Measurements from ENCODE around the gene MSH3.
"Not testable (repeated sequence)": the region's sequence is repeated elsewhere in the genome, so short reads cannot be mapped to it uniquely, and the experiment has no call there.

Gene MSH3

DNA sequence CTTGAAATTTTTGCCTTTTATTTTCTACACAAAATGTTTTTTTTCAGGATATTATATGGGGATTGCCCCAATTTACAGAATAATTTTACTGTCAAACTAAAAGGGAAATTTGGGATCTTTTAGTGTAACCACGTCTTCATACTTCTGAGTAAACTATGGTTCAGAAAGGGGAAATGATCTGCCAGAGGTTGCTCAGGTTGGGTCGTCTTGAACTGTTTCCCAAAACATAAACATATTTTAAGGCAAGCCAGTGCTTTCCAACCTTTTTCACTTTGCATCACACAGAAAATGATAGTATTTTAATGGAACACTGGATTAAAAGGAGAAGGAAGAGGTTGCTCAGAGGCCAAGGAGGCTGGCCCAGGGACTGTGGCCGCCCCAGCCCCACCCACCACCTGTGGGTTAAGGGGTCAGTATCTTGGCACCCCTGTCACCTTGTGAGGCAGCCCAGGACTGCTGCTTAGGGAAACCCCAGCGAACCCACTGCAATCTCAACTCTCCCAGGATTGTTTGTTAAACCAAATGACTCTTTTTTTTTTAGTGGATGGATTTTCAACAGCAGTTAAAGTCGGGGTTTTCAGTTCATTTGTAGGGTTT is 143.1 kb downstream of the MSH3 start:
- DNase-seq (ENCODE audit: low spot score), result no peak

DNA sequence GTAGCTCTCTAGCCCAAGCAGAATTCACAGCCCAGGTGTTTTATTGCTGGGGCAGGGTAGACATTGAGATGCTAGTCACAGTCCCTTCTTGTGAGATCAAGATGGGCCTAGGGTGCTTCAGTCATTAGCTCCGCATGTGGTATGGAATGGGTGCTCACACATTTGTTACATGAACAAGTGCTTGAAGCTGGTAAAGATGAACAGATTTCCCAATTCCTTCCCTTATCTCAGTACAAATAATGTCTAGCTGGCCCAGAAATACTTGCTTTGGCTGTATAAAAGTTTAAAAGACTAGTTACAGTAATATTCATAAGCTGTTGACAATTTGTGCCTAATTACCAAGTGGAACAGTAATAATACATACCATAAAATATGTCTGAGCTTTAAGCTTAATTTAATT is 143.7 kb downstream of the MSH3 start:
- DNase-seq (ENCODE audit: low spot score), result no peak

DNA sequence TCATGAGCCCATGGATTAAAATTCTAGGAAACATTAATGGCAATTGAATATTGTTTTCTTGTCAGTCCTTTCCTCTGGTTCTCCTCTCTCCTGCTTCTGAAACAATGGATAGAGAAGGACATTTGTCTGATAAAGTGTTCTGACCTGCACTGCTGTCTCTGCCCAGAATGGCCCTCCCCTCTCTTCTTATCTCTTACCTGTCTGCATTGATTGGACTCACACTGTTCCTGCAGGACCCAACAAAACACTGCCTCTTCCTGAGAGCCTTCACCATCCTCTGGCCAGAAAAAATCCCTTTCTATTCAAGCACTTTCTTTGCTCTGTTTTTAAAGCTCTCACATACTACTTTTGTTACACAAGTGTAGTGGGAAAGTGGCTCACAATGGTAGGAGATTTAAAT is 144.2 kb downstream of the MSH3 start:
- no peak for DNase-seq (ENCODE audit: low spot score)

DNA sequence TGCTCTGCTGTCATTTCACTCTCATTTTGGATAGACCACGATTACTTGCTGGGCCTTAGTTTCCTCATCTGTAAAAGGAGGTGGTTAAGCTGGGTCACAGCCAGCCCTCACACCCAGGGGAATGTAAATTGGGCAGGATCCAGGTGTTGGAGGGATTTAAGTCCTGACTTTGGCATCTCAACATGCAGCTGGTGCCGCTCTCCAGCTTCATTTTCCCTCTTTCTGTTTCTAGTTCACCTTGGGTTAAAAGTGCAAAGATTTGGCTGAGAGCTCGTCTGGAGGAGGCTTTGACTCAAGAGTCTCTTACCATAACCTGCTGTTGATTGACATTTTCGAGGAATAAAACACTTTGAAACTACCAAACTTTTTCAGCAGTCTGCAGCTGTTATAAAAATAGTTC is 144.6 kb downstream of the MSH3 start:
- no peak for DNase-seq (ENCODE audit: low spot score)

DNA sequence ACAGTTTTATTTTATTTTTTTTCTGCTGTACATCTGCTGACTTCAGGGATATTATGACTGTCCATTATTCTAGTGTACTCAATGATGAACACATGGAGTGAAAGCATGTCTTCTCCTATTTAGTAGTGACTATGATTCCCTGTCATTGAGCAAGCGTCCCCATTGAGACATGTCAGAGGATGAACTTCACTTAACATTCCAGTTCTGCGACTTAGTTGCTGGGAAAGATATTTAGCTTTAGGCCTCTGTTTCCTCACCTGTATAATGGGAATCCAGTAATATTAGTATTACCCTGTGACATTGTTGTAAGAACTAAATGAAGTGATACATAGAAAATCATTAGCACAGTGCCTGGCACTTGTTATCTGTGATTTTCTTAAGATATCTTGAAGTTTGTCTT is 145.1 kb downstream of the MSH3 start:
- no peak for DNase-seq (ENCODE audit: low spot score)

DNA sequence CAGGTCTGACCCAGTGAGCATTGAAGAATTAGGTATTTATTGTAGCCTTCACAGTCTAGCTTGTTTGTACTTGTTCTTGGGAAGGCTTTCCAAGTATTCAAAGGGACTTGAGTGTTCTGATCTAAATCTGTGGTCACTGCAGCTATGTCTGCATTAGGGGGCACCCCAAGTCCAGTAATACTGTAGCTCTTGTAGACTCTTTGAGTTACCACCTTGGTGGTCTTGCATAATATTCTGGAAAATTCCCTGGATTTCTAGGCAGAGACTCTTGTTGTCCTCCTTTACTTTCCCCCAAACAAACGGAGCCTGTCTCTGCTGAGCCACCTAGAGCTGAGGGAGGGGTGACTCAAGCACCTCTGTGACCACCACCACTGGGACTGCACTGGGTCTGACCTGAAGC is 149.9 kb downstream of the MSH3 start:
- no peak for DNase-seq (ENCODE audit: low spot score)

DNA sequence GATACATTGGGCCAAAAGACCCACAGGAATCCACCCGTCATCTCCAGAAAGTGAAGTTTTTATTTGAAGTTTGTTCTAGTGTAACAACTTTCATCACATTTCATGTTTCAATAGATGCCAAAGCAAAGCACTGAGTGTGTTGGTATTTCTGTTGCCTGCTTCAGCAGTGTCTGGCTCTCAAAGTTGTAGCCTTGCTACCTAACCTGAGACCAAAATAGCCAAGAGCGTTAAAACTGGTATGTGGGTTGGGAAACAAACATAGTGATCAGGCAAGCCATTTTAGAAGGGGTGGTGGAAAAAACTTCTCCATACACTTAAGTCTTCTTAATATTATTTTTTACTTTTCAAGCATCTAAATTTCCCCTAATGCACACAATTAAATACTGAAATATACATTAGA is 150.6 kb downstream of the MSH3 start:
- no peak for DNase-seq (ENCODE audit: low spot score)

DNA sequence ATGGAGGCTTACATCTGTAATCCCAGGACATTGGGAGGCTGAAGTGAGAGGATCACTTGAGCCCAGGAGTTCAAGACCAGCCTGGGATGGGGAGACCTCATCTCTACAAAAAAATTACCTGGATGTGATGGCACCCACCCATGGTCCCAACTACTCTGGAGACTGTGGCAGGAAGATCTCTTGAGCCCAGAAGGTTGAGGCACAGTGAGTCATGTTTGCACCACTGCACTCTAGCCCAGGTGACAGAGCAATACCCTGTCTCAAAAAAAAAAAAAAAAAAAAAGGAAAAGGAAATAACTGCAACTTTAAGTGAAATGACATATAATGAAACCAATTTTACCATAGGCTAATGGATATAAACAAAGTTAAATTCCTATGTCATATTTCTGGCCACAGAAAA is 152.5 kb downstream of the MSH3 start:
- DNase-seq (ENCODE audit: low spot score), result no peak

DNA sequence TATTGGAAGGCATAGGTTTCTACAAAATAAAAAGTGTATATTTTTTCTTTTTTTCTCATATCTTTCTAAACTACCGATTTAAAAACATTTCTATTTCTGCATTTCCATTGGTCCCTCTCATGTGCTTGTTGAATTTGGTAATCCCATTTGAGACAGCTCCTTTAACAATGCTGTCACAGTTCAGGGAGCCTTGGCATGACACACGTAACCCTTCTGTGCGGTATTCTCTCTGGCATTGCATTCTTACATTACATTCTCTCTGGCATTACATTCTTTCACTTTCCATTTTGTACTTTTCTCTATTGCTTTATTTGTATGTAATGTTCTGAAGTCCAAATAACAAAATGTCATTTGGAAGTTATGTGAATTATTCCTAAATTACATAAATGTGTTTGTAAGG is 155.0 kb downstream of the MSH3 start:
- no peak for DNase-seq (ENCODE audit: low spot score)

DNA sequence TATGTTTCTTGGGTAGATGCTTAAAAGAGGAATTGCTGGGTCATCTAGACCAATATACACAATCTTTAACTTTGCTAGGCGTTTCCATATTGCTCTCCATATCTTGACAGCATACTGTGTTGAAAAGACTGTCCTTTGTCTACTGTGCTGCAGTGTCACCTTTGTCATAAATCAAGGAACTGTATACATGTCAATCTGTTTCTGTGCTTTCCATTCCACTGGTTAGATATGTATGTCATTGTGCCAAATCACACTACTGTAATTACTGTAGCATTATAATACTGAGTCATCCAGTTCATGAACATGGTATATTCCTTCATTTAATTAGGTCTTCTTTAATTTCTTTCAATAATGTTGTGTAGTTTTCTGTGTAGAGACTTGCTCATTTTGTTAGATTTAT is 156.0 kb downstream of the MSH3 start:
- no peak for DNase-seq (ENCODE audit: low spot score)

DNA sequence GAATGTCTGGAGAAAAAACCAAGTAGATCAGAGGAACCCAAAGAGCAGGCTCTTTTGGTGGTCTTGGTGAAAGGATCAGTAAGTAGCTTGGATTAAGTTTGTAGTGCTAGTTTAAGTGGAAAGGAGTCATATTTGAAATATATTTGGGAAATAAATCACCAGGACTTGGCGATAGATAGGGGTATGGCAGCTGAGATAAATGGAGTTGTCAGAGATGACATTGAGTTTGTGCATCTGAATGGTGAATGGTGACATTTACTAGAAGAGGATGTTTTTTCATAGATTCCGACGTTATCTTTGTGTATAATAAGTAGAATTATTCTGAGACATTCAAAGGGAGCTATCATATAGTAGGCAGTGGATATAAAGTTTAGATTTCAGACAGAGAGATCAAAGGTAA is 162.1 kb downstream of the MSH3 start:
- no peak for DNase-seq (ENCODE audit: low spot score)

DNA sequence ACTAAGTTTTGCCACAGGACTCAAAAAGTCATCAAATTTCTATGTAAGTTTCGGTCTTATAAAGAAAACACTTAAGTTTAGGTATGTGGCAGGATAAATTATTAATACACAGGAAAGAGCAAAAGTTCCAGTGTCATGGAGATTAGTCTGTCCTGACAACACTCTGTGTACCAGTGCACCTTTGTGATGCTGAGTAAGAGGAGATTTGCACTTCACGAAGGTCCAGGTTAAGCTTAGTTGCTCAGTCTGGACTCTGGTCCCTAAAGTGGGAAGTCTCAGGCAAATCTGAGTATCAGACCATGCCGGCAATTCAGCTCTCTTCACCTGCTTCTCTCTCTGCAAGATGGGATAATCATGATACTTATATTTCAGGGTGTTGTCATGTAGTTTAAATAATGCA is 166.2 kb downstream of the MSH3 start:
- no peak for DNase-seq (ENCODE audit: low spot score)

DNA sequence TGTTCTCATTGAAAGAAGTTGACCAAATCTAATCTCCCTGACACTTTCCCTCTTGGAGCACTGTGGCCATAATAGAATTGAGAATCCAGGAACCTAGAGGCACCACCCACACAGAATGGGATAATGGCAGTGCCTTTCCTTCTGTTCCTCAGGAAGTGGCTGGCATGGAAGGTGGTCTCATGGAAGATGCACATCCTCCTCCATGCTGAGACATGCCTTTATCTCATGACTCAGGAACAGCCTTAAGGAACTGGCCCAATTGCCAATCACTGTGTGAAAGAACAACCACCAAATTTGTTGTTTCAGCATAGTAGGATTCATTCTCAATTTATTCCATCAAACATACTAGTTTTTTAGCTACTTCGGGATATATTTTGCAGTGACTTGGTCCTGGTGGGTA is 168.2 kb downstream of the MSH3 start:
- DNase-seq (ENCODE audit: low spot score), result no peak

DNA sequence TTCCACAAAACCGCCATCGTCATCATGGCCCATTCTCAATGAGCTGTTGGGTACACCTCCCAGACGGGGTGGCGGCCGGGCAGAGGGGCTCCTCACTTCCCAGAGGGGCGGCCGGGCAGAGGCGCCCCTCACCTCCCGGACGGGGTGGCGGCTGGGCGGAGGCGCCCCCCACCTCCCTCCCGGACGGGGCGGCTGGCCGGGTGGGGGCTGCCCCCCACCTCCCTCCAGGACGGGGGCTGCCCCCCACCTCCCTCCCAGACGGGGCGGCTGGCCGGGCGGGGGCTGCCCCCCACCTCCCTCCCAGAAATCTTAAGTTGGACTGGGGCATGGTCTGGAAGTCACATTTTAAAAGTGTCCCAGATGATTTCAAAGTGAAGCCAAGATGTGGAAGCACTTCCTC is 169.7 kb downstream of the MSH3 start:
- DNase-seq (ENCODE audit: low spot score), result not testable (repeated sequence)

DNA sequence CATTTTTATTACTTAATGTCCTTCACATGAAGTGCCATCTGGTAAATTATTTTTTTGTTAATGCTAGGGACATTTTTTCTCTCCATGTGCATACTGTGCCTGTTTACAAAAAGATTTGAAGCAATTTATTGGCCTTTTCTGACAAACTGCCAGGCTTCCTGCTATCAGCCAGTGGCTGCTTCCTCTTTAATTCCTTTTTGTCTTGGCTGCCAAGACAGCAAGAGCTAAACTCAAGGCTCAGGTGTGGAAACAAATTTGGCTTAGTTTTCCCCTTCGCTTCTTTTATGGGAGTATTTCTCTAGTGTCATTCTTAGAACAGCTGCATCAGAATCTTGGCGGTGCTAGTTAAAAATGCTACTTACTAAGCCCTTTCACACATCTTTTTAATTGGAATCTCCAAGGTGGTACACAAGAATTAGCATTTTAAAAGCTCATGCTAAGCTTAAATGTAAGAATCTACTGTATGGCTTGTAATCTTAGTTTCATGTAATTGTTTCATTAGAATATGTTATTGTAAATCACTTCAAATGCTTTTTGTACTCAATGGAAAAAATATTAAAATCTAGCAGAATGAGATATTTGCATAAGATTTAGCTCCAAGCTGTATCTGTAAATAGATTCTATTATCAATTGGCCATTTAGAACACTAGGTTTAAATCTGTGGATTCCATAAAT is 171.5 kb downstream of the MSH3 start:
- no peak for DNase-seq (ENCODE audit: low spot score)

DNA sequence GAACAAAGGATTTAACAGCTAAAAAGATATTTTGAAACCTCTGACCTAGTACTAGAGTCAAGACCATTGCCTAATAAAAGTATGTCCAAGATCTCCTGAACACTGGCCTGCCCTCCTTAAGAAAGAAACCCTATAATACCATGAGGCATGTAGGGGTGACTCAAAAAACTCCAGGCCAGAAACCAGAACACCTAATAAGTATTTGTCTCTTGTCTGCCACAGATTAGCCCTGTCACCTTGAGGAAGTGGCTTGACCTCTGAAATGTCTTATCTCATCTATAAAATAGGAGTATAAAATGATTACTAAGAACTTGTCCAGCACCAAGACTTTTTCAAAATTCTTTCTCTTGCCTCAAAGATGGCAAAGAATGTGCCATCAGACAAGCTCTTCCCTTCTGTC is 180.3 kb downstream of the MSH3 start:
- no peak for DNase-seq (ENCODE audit: low spot score)

DNA sequence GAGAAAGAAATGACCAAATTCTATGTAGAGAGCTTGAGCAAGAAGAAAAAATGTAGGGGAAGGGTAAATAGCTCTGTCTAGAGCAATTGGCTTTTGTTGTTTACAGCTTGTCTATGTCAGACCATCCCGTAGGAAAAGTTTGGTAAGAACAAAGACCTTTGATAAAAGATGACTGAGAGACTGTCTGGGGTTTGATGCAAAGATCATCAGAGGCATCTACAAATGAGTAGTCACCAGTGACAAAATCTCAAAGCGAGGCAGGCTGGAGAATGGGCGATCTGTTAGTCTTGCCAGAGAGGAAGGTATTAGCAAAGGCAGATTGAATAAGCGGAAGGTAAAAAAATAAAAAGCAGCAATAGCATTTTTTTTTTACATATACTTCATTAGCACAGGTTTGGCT is 180.7 kb downstream of the MSH3 start:
- no peak for DNase-seq (ENCODE audit: low spot score)

DNA sequence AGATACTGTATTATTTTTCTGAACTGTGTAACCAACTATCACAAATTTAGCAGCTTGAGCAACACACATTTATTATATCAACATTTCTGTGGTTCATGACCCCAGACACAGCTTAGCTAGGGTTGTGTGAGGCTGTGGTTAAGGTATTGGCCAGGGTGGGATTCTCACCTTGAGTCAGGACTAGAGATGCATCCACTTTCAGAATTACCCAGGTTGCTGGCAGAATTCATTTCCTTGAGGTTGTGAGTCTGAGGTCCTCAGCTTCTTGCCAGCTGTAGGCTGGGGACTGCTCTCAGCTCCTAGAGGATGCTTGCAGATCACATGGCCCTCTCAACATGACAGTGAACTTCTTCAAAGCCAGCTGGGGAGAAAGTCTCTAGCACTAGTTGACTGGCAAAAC is 183.2 kb downstream of the MSH3 start:
- DNase-seq (ENCODE audit: low spot score), result no peak

DNA sequence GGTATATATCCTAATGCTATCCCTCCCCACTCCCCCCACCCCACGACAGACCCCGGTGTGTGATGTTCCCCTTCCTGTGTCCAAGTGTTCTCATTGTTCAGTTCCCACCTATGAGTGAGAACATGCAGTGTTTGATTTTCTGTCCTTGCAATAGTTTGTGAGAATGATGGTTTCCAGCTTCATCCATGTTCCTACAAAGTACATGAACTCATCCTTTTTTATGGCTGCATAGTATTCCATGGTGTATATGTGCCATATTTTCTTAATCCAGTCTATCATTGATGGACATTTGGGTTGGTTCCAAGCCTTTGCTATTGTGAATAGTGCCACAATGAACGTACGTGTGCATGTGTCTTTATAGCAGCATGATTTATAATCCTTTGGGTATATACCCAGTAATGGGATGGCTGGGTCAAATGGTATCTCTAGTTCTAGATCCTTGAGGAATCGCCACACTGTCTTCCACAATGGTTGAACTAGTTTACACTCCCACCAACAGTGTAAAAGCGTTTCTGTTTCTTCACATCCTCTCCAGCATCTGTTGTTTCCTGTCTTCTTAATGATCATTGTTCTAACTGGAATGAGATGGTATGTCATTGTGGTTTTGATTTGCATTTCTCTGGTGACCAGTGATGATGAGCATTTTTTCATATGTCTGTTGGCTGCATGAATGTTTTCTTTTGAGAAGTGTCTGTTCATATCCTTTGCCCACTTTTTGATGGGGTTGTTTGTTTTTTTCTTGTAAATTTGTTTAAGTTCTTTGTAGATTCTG is 186.8 kb downstream of the MSH3 start:
- DNase-seq (ENCODE audit: low spot score), result not testable (repeated sequence)

DNA sequence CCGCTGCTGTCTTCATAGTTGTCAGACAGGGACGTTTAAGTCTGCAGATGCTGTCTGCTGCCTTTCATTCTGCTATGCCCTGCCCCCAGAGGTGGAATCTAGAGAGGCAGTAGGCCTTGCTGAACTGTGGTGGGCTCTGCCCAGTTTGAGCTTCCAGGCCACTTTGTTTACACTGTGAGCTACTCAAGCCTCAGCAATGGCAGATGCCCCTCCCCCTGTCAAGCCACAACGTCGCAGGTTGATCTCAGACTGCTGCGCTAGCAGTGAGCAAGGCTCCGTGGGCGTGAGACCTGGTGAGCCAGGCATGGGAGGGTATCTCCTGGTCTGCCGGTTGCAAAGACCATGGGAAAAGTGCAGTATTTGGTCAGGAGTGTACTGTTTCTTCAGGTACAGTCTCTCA is 192.0 kb downstream of the MSH3 start:
- not testable (repeated sequence) for DNase-seq (ENCODE audit: low spot score)

DNA sequence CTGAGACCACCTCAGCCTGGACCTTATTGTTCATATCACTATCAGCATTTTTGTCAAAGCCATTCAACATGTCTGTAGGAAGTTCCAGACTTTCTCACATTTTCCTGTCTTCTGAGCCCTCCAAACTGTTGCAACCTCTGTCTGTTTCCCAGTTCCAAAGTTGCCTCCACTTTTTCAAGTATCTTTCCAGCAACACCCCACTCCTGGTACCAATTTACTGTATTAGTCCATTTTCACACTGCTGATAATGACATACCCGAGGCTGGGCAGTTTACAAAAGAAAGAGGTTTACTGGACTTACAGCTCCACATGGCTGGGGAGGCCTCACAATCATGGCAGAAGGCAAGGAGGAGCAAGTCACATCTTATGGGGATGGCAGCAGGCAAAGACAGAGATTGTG is 195.7 kb downstream of the MSH3 start:
- DNase-seq (ENCODE audit: low spot score), result not testable (repeated sequence)

DNA sequence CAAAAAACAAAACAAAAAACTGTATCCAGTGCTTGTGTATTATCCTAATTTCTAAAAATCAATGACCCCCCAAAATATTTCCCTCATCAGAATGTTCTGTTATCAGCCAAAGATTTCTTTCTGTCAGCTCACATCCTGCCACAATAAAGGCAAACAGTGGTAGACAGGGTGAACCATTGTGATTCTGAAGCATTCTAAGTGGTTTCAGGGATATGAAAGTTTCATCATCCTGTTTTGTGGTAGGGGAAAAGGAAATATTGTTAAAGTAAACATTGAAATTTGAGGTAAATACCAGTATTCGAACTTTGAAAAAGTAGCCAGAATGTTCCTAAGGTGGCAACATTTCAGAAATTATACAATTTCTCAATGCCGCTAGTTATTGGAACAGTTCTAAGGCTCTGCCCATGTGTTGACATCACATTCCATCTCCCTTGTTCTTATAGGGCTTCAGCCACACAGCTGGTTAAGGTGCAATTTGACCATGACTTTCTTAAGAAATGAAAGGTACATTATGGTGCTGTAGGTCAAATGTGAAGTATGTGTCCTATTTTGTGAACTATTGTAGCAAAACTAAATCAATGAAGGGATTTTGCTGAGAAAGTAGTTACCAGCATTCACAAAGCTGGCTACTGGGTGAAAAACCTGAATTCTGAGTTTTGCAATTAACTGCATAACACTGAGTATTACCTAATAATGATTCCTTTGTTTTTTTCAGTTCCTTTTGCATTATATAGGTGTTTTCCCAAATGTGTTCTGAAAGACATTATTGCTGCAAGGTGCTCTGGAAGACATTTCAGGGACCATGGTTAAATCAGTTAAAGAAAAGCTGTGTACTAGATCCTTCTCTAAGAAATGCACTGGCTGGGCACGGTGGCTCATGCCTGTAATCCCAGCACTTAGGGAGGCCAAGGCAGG is 198.1 kb downstream of the MSH3 start:
- no peak for DNase-seq (ENCODE audit: low spot score)

DNA sequence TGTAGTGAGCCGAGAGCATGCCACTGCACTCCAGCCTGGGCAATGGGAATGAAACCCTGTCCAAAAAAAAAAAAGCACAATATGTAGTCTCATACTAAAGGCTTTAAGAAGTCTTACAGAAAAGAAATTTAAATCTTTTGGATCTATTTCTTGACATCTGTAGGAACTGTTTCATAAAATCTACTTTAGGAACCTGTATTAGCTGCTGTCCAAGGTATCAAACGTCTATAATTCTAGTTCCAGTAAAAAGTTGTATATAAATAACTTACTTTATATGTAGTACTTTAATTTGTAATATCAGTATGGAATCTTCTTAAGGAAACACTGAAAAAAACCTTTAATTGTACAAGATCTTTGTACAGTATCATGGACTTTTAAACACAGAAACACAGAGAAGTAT is 199.0 kb downstream of the MSH3 start:
- no peak for DNase-seq (ENCODE audit: low spot score)

Measured in ecto neural progenitor cell (in vitro differentiated cells).